GM12801 (cell line): ENCODE data around the gene CHST5.

Experiments used
- TF ChIP-seq, protein P1 (sequence below): IDR thresholded peaks from one replicate; pipeline ENCODE4 v1.5.1; 2011; ENCODE audit warnings: control low read depth; ENCODE audit not compliant: insufficient read length; ENCODE audit errors: extremely low read depth

Gene CHST5

DNA sequence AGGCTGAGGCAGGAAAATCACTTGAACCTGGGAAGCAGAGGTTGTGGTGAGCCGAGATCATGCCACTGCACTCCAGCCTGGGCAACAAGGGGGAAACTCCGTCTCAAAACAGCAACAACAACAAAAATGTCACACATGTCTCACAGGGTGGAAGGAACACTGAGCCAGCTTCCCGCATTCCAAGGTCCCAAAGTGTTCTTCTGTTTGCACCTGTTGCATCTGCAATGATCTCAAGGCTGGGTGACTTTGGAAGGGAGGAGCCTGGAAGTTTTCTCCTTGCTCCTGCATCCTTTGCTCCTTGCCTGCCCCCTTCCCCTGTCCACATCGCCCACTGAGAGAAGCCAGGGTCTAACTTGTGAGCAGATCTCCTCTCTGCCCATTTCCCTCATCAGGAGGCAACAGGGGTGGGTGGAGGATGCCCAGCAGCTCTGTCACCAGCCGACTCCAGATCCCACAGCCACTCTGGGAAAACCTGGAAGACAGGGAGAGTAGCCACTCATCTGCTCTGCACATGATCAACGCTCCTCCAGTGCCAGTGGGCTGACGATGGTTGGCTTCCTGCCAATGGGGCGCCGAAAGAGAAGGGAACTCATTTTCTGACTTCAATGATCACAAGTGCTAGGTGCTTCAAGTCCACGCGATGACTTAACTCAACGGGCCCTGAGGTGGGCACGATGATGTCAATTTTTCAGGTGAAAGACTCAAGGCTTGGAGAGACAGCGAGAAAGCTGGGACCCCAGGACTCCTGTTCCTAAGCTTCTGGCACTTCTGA lies 53.3 kb downstream of the CHST5 start:
- TF ChIP-seq, protein P1, sequence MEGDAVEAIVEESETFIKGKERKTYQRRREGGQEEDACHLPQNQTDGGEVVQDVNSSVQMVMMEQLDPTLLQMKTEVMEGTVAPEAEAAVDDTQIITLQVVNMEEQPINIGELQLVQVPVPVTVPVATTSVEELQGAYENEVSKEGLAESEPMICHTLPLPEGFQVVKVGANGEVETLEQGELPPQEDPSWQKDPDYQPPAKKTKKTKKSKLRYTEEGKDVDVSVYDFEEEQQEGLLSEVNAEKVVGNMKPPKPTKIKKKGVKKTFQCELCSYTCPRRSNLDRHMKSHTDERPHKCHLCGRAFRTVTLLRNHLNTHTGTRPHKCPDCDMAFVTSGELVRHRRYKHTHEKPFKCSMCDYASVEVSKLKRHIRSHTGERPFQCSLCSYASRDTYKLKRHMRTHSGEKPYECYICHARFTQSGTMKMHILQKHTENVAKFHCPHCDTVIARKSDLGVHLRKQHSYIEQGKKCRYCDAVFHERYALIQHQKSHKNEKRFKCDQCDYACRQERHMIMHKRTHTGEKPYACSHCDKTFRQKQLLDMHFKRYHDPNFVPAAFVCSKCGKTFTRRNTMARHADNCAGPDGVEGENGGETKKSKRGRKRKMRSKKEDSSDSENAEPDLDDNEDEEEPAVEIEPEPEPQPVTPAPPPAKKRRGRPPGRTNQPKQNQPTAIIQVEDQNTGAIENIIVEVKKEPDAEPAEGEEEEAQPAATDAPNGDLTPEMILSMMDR, result no peak

DNA sequence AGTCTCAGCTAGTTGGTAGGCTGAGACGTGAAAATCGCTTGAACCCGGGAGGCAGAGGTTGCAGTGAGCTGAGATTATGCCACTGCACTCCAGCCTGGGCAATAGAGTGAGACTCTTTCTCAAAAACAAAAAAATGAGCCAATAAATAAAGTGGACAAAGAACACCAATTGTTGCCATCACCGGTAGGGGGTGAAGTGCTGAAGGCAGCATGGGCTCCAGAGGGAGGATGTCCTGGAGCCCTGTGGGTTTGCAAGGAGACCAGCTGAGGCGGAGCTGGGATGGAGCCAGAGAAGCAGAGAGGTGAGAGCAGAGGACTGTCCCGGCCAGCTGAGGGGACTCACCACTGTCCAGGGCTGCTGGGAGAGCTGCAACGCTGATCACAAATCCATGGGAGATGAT lies 54.4 kb downstream of the CHST5 start:
- TF ChIP-seq, protein P1, result no peak

DNA sequence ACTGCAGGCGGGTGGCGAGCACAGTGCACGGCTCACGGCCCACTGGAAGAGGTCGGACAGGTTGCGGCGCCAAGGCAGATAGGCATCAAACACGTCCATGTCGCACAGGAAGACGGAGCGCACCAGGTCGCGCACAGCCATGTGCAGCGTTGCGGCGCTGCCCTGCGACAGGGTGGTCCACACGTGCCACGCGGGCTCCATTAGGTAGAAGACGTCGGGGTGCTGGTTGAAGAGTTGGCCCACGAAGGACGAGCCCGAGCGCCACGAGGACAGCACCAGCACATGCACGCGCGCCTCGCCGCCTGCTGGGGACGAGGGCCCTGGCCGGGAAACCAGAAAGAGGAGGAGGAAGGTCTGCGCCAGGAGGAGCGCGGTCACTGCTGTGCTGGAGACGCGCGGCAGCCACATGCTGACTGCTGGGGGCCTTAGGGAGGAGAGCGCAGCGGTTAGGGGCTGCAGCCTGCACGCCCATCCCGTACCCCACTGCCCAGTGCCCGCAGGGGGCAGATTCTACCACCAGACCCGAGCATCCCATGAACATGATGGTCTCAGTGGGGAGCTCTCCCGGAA lies 56.4 kb downstream of the CHST5 start:
- TF ChIP-seq, protein P1, result no peak
